CD4-positive, alpha-beta T cell treated with Interleukin-4 for 1 hour (primary cell): Measurements from ENCODE around the gene LMAN2L.
A peak's percentile ranks its signal among the peaks of the same experiment; 100 is the strongest.

Experiments used
- DNase-seq, 2 donors: peaks; one replicate each; pipeline ENCODE4 v3.0.0-alpha.2; 2020 to 2022

The LMAN2L gene

GRCh38 chr2:96702098-96702785 is 37.6 kb downstream of the LMAN2L start:
- no peak for DNase-seq

- DNase-seq: no peak
Measured at GRCh38 chr2:96701636-96702035, 38.2 kb downstream of the LMAN2L start.

- no peak for DNase-seq
Measured at GRCh38 chr2:96700086-96700485, 39.8 kb downstream of the LMAN2L start.

- DNase-seq: peak in 1 of 2 donors; percentile 7
Measured at GRCh38 chr2:96699621-96700020, 40.2 kb downstream of the LMAN2L start.

GRCh38 chr2:96699021-96699420 is 40.8 kb downstream of the LMAN2L start:
- DNase-seq: no peak

GRCh38 chr2:96698221-96698861 is 41.5 kb downstream of the LMAN2L start:
- peak in 1 of 2 donors; percentile 8 for DNase-seq

GRCh38 chr2:96697476-96697875 is 42.4 kb downstream of the LMAN2L start:
- no peak for DNase-seq

GRCh38 chr2:96695602-96696001 is 44.3 kb downstream of the LMAN2L start:
- no peak for DNase-seq

GRCh38 chr2:96694816-96695455 is 44.9 kb downstream of the LMAN2L start:
- DNase-seq: no peak

- DNase-seq: no peak
Measured at GRCh38 chr2:96694279-96694678, 45.6 kb downstream of the LMAN2L start.

GRCh38 chr2:96693286-96694200 is 46.3 kb downstream of the LMAN2L start:
- DNase-seq: no peak

- DNase-seq: no peak
Measured at GRCh38 chr2:96692094-96692971, 47.5 kb downstream of the LMAN2L start.

GRCh38 chr2:96691022-96691612 is 48.7 kb downstream of the LMAN2L start:
- no peak for DNase-seq

- DNase-seq: no peak
Measured at GRCh38 chr2:96690306-96691021, 49.4 kb downstream of the LMAN2L start.

GRCh38 chr2:96689431-96689991 is 50.4 kb downstream of the LMAN2L start:
- no peak for DNase-seq

GRCh38 chr2:96688649-96689430 is 51.0 kb downstream of the LMAN2L start:
- no peak for DNase-seq

GRCh38 chr2:96687711-96688640 is 51.9 kb downstream of the LMAN2L start:
- no peak for DNase-seq

- DNase-seq: no peak
Measured at GRCh38 chr2:96687266-96687665, 52.6 kb downstream of the LMAN2L start.
